Measurements from ENCODE around the gene MN1.
A peak's percentile ranks its signal among the peaks of the same experiment; 100 is the strongest.

Gene MN1

DNA sequence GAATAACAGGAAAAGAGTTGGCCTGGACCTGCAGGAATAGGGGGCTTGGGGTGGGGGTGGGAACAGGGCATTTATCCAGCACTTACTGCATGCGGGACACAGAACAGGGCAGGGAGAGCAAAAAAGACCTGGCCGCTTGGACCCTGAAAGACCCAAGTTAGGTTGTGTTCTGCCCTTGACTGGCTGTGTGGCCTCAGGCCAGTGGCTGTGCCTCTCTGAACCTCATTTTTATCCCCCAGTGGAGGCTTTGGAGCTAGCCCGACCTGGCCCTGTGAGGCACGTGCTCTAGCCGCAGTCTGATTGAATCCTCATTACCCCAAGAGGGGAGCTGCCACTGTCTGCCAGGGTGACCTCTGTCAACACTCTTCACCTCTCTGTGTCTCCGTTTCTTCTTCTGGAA is 68.7 kb downstream of the MN1 start:
- no peak for DNase-seq (ENCODE audit: low spot score)

- no peak for DNase-seq (ENCODE audit: low spot score)
Measured at GRCh38 chr22:27732391-27732790, 69.2 kb downstream of the MN1 start.

DNA sequence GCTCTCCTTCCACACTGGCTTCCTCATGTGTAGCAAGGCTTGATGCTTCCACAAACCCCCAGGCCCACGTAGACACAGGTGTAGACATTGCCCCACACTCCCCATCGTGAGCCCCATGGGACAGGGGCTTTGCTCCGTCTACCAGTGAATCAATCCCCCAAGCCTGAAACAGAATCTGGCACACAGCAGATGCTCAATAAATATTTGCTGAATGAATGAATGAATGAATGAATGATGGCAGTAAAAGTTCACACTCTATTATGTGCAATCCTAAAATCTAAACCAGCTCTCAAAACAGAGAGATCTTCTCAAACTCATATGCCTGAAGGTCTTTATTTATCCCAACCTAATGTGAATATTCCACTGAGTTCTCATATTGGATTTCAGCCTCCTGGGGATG is 69.9 kb downstream of the MN1 start:
- DNase-seq (ENCODE audit: low spot score): no peak

GRCh38 chr22:27730641-27731433 is 70.7 kb downstream of the MN1 start:
- DNase-seq (ENCODE audit: low spot score): no peak

DNA sequence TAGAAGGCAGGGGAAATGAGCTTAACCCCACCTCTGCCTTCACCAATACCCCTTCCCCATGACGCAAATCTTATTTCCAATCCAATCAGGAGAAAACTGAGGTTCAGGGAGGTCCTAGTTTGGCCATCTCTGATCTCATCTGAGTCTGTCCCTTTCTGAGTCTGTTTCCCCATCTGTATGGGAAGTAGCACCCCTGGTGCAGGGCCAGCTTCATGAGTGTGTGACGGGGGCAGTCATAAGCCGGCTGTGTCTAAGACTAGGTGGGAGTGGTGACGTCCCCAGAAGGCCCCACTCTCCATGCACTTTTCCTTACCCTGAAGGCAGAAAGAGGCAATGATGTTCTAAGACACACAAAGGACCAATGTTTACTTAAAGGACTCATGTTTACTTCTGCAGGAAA is 72.3 kb downstream of the MN1 start:
- no peak for DNase-seq (ENCODE audit: low spot score)

- DNase-seq (ENCODE audit: low spot score): no peak
Measured at GRCh38 chr22:27727673-27728451, 73.7 kb downstream of the MN1 start.

- DNase-seq (ENCODE audit: low spot score): peak; percentile 94
Measured at GRCh38 chr22:27726686-27727449, 74.7 kb downstream of the MN1 start.

GRCh38 chr22:27726331-27726685 is 75.2 kb downstream of the MN1 start:
- no peak for DNase-seq (ENCODE audit: low spot score)

GRCh38 chr22:27725661-27726060 is 75.9 kb downstream of the MN1 start:
- DNase-seq (ENCODE audit: low spot score): no peak

DNA sequence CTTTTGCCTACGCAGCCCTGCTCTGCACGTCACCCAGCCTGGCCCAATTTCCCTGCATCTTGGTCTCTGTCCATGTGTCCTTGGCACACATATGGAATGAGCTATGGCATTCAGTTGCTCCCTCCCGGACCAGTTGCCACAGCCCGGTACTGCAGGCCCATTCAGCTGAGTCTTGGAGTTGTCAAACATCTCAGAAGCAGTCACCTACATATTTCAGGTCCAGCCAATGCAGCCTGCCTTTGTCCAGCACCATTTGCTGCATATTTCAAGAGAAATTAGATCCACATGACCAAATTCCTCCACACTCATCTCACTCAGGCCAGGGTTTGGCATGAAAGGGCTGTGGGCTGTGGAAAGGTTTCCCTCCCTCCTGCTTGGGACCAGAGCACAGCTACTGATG is 76.8 kb downstream of the MN1 start:
- DNase-seq (ENCODE audit: low spot score): peak; percentile 75

GRCh38 chr22:27724157-27724556 is 77.4 kb downstream of the MN1 start:
- no peak for DNase-seq (ENCODE audit: low spot score)

- DNase-seq (ENCODE audit: low spot score): no peak
Measured at GRCh38 chr22:27723708-27724107, 77.8 kb downstream of the MN1 start.

GRCh38 chr22:27723158-27723557 is 78.4 kb downstream of the MN1 start:
- no peak for DNase-seq (ENCODE audit: low spot score)

- DNase-seq (ENCODE audit: low spot score): no peak
Measured at GRCh38 chr22:27720860-27721259, 80.7 kb downstream of the MN1 start.

DNA sequence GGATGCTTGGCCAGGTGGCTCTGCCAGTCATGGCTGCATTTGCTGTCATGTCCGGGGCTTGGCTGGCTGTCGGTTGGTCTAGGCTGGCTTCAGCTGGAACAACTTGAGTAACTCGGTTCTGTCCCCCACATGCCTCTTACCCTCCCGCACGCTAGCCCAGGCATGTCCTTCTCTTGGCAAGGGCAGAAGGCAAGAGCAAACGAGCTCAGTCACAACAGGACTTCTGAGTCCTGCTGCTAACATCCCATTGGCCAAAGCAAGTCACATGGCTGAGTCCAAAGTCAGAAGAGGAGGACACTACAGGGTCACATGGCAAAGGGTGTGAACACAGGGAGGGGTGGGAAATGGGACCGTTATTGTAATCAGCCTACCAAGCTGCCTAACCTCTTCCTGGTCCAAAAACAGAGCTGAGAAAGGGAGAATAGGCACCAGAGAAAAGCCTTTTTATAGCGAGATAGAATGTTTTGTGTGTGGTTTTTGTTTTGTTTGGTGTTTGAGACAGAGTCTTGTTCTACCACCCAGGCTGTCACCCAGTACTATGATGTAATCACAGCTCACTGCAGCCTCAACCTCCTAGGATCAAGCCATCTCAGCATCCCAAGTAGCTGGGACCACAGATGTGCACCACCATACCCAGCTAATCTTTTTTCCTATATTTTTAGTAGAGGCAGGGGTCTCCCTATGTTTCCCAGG is 81.9 kb downstream of the MN1 start:
- peak; percentile 56 for DNase-seq (ENCODE audit: low spot score)

DNA sequence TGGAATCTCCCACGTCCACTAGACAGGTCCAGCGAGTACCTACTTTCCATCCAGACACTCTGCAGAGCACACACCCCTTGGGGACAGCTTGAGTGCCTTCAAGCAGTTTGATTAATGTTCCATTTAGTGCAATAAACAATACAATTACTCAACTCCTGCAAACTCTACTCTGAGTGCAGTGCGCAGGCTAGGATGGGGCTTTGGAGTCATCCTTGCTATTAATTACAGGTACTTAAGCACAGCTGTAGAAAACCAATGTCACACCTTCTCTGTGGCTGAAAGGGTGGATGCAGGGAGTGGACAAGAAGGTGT is 82.6 kb downstream of the MN1 start:
- no peak for DNase-seq (ENCODE audit: low spot score)

DNA sequence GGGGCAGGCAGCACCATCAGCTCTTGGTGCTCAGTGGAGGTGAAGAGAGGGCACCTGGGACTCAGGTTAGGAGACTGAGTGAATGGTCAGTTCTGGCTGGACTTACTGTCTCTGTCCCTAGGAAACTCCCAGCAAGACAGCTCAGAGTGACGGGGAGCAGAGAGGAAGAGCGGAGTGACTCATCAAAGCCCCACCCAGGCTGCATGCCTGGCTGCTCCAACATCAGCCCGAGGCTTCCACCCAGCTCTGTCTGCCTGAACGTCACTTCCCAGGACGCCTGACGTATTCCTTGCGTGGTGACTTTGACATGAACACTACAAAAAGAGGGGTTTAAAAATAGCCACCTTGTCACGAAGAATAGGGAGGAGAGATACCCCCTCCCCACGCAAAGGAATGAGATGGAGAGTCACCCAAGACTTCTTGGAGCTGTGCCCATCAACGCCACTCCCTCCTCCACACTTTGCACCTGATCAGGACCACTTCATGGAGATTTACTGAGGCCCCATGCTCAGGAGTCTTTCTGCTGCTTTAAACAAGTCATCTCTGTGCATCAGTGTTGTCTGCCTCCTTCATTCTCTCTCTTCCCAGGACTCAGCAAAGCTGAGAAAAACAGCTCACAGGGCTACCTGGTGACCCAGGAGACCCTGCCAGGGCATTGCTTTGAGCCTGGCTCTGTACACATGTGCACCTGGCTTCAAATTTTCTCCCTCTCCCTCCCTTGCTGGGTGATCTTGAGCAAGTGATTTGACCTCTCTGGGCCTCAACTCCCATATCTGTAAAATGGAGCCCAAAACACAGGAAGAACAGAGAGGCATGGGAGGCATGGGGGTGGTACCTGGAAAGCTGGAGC is 83.1 kb downstream of the MN1 start:
- peak; percentile 98 for DNase-seq (ENCODE audit: low spot score)

DNA sequence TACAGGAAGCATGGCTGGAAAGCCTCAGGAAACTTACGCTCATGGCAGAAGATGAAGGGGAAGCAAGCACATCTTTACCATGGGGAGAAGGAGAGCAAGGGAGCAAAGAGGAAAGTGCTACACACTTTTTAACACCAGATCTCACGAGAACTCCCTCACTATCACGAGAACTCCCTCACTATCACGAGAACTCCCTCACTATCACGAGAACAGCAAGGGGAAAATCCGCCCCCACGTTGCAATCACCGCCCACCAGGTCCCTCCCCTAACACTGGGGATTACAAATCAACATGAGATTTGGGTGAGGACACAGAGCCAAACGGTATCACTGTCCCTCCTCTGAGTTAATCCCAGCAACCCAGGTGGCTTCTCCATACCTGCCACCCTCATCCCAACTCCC is 84.5 kb downstream of the MN1 start:
- no peak for DNase-seq (ENCODE audit: low spot score)

GRCh38 chr22:27716074-27716473 is 85.5 kb downstream of the MN1 start:
- DNase-seq (ENCODE audit: low spot score): no peak

DNA sequence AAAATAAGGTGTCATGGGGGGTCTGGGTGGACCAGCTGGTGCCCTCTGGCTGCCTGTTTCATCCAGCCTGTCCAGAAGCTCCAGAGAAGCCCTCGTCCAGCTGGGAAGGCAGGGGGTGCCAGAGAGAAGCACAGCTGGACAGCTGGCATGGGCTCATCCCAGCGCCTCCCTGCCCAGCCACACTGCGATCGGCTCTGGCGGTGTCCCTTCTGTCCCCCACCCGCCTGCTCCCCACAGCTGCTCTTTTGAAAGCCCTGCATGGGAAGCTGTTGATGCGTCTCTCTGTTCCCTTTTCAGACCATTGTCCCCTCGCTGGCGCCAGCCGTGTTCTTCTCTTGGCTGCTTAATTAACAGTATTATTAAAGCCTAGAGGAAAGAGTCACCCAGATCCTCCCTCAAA is 86.5 kb downstream of the MN1 start:
- peak; percentile 34 for DNase-seq (ENCODE audit: low spot score)

DNA sequence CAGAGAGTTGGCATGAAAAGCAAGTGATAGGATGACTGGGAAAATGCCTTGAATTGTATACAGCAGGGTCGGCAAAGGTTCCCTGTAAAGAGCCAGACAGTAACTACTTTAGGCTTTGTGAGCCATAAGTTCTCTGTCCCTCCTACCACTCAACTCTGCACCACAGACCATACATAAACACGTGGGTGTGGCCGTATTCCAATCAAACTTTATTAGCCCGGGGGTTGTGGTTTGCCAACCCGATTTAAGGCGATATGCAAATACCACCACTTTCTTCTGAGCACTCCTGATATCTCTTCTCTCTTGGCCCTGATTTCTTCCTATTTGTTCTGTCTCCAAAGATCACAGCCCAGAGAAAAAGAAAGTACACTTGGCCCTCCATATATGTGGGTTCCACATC is 87.5 kb downstream of the MN1 start:
- DNase-seq (ENCODE audit: low spot score): no peak

DNA sequence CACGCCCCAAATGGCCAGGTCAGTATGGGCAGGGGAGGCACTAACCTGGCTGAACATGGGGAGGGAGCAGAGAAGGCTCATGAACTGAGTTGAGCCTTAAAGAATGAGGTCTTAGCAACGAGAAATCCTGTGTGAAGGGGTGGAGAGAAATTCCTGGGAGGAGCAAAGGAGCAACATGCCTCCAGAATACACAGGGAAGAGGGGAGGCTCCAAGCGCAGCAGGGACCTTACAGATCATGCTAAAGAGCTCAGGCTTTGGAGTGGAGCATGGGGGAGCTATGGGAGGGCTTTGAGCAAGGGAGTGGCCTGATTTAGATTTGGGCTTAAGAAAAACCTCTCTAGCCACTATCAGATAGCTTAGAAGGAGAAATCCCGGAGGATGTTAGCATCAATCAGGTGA is 88.1 kb downstream of the MN1 start:
- DNase-seq (ENCODE audit: low spot score): no peak

Measured in AG20443 (cell line).